ENCODE data around the gene SMIM35.

DNA sequence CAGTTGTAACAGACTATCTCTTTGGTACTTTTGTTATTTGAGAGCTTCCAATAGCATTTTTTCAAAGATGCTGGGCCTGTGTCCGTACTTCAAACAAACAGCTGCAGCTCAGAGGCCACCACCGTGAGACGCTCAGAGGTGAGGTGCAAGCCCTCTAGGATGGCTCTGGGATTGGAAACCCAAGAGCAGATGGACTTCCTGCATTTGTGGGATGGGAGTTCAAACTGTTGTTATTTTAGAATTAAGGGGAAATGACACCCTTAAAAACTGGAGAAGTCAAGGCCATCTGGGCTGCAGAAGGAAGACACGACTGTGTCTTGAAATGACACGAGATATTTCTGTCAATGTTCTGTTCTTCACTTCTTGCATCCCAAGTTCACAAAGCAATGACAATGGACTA lies 109.7 kb downstream of the SMIM35 start:
- TF ChIP-seq, protein P1, sequence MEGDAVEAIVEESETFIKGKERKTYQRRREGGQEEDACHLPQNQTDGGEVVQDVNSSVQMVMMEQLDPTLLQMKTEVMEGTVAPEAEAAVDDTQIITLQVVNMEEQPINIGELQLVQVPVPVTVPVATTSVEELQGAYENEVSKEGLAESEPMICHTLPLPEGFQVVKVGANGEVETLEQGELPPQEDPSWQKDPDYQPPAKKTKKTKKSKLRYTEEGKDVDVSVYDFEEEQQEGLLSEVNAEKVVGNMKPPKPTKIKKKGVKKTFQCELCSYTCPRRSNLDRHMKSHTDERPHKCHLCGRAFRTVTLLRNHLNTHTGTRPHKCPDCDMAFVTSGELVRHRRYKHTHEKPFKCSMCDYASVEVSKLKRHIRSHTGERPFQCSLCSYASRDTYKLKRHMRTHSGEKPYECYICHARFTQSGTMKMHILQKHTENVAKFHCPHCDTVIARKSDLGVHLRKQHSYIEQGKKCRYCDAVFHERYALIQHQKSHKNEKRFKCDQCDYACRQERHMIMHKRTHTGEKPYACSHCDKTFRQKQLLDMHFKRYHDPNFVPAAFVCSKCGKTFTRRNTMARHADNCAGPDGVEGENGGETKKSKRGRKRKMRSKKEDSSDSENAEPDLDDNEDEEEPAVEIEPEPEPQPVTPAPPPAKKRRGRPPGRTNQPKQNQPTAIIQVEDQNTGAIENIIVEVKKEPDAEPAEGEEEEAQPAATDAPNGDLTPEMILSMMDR (IDR thresholded peaks at IDR 0.05; ENCODE audit: insufficient read depth, low read length): no peak
- no peak for TF ChIP-seq POLR2AphosphoS5 (IDR thresholded peaks at IDR 0.05; ENCODE audit: low read depth)
- TF ChIP-seq, protein P2, sequence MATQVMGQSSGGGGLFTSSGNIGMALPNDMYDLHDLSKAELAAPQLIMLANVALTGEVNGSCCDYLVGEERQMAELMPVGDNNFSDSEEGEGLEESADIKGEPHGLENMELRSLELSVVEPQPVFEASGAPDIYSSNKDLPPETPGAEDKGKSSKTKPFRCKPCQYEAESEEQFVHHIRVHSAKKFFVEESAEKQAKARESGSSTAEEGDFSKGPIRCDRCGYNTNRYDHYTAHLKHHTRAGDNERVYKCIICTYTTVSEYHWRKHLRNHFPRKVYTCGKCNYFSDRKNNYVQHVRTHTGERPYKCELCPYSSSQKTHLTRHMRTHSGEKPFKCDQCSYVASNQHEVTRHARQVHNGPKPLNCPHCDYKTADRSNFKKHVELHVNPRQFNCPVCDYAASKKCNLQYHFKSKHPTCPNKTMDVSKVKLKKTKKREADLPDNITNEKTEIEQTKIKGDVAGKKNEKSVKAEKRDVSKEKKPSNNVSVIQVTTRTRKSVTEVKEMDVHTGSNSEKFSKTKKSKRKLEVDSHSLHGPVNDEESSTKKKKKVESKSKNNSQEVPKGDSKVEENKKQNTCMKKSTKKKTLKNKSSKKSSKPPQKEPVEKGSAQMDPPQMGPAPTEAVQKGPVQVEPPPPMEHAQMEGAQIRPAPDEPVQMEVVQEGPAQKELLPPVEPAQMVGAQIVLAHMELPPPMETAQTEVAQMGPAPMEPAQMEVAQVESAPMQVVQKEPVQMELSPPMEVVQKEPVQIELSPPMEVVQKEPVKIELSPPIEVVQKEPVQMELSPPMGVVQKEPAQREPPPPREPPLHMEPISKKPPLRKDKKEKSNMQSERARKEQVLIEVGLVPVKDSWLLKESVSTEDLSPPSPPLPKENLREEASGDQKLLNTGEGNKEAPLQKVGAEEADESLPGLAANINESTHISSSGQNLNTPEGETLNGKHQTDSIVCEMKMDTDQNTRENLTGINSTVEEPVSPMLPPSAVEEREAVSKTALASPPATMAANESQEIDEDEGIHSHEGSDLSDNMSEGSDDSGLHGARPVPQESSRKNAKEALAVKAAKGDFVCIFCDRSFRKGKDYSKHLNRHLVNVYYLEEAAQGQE (IDR thresholded peaks at IDR 0.05; ENCODE audit: insufficient replicate concordance, low read depth): no peak

Data from HL-60 (cell line).